ENCODE measurements around the gene WT1.

The WT1 gene

GRCh38 chr11:32341620-32342613 is 93.4 kb downstream of the WT1 start:
- Histone ChIP-seq H3K36me3 (ENCODE audit: control insufficient read depth, insufficient read depth, low read length) (no peaks in the 10 kb centered on the region), H3K9ac (no peak overlapping the region), H3K4me2 (ENCODE audit: low read length) (no peak overlapping the region), H3K27ac (no peak overlapping the region), H2AFZ (no peak overlapping the region), H3K4me1 (no peaks in the 10 kb centered on the region), H3K4me3 (ENCODE audit: low read depth, low read length) (no peak overlapping the region), H3K27me3 (ENCODE audit: control insufficient read depth, insufficient read depth, low read length) (no peaks in the 10 kb centered on the region), H3K79me2 (no peaks in the 10 kb centered on the region), H3K9me3 (ENCODE audit: control insufficient read depth, low read length) (no peaks in the 10 kb centered on the region)
- no peak for TF ChIP-seq CTCF (IDR thresholded peaks at IDR 0.05)

DNA sequence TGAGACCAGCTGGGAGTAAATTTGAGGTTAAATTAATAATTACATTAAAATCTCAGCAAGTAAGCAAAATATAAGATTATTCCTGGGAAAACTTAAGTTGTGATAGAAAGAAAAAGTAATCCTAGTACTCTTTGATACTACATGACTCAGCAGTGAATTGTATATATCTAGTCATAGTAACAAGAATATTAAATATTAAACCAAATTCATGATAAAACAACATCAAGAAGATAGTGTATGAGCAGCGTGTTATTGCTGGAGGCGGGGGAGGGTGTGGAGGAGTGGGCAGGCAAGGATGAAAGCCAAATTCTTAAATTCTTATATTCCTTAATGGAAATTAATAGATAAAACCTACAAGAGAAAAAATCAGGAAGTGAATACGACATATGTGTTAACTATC is 95.2 kb downstream of the WT1 start:
- TF ChIP-seq CTCF (IDR thresholded peaks at IDR 0.05), result no peak
- no peak overlapping the region for H3K4me2 ChIP-seq (ENCODE audit: low read length)
- no peak overlapping the region for H3K4me3 ChIP-seq (ENCODE audit: low read depth, low read length)
- H3K9ac ChIP-seq, result no peak overlapping the region
- H3K79me2 ChIP-seq, result no peaks in the 10 kb centered on the region
- H3K36me3 ChIP-seq (ENCODE audit: control insufficient read depth, insufficient read depth, low read length), result no peaks in the 10 kb centered on the region
- no peaks in the 10 kb centered on the region for H3K27me3 ChIP-seq (ENCODE audit: control insufficient read depth, insufficient read depth, low read length)
- H2AFZ ChIP-seq, result no peak overlapping the region
- no peaks in the 10 kb centered on the region for H3K4me1 ChIP-seq
- H3K9me3 ChIP-seq (ENCODE audit: control insufficient read depth, low read length), result no peaks in the 10 kb centered on the region
- no peak overlapping the region for H3K27ac ChIP-seq
